HepG2 (cell line): ENCODE data around the gene GOLPH3. TPM values are rescaled to one million over a fixed set of nuclear protein-coding genes. Genes with fewer than 3 reads are reported as not detected.

ENCODE experiments used
- BCL6 ChIP-seq: IDR thresholded peaks from 2 replicates; pipeline ENCODE4 v1.6.1; 2016; ENCODE audit warnings: missing genetic modification reagents, missing compliant biosample characterization
- CREM ChIP-seq, 2 experiments: sonication (generic) in 1 of 2; formaldehyde crosslinking in 1 of 2; IDR thresholded peaks; 2 replicates each; pipeline versions ENCODE4 v1.4.0 to v1.6.1; 2016 to 2020; ENCODE audit warnings: antibody characterized with exemption in 1 of 2, mild to moderate bottlenecking in 1 of 2, missing genetic modification reagents in 1 of 2
- DNMT3B ChIP-seq: conservative IDR thresholded peaks from 2 replicates; pipeline ENCODE4 v1.6.1; 2016; ENCODE audit warnings: missing biosample characterization, control low read depth
- FOXJ3 ChIP-seq: sonication (generic); formaldehyde crosslinking; IDR thresholded peaks from 2 replicates; pipeline ENCODE4 v1.4.0; 2020; ENCODE audit warnings: missing genetic modification reagents, mild to moderate bottlenecking, borderline replicate concordance
- GATAD2A ChIP-seq: IDR thresholded peaks from 2 replicates; pipeline ENCODE4 v1.6.1; 2016
- HES4 ChIP-seq: sonication (generic); formaldehyde crosslinking; IDR thresholded peaks from 2 replicates; pipeline ENCODE4 v1.9.0; 2021; ENCODE audit warnings: mild to moderate bottlenecking, missing genetic modification reagents, borderline replicate concordance
- HIC2 ChIP-seq: sonication (generic); formaldehyde crosslinking; IDR thresholded peaks from 2 replicates; pipeline ENCODE4 v1.9.0; 2022; ENCODE audit warnings: low read depth, missing genetic modification reagents
- IKZF4 ChIP-seq: sonication (generic); formaldehyde crosslinking; IDR thresholded peaks from 2 replicates; pipeline ENCODE4 v1.5.1; 2020; ENCODE audit warnings: borderline replicate concordance, mild to moderate bottlenecking, low read depth, missing genetic modification reagents; ENCODE audit errors: not compliant biosample characterization
- ISL2 ChIP-seq: sonication (generic); formaldehyde crosslinking; IDR thresholded peaks from 2 replicates; pipeline ENCODE4 v1.5.0; 2020; ENCODE audit warnings: missing genetic modification reagents
- MYNN ChIP-seq: sonication (generic); formaldehyde crosslinking; IDR thresholded peaks from 2 replicates; pipeline ENCODE4 v1.4.0; 2020; ENCODE audit warnings: mild to moderate bottlenecking, low read depth, missing genetic modification reagents
- NCOA2 ChIP-seq: sonication (generic); formaldehyde crosslinking; IDR thresholded peaks from 2 replicates; pipeline ENCODE4 v1.8.0; 2022; ENCODE audit warnings: inconsistent platforms
- NR2F6 ChIP-seq, 2 experiments: IDR thresholded peaks; 2 replicates each; pipeline ENCODE4 v1.6.1; 2016; ENCODE audit warnings: antibody characterized with exemption in 1 of 2, mild to moderate bottlenecking in 1 of 2
- PRPF4 ChIP-seq: fragments of 200-400 bp; formaldehyde crosslinking; IDR thresholded peaks from 2 replicates; pipeline ENCODE4 v1.6.1; 2016; ENCODE audit warnings: low read length, low read depth; ENCODE audit not compliant: poor library complexity, severe bottlenecking
- RAD51 ChIP-seq: fragments of 450-650 bp; IDR thresholded peaks from 2 replicates; pipeline ENCODE4 v1.6.1; 2016; ENCODE audit warnings: borderline replicate concordance
- RARA ChIP-seq: IDR thresholded peaks from 2 replicates; pipeline ENCODE4 v1.6.1; 2016; ENCODE audit warnings: missing genetic modification reagents, missing compliant biosample characterization
- SAP130 ChIP-seq: IDR thresholded peaks from 2 replicates; pipeline ENCODE4 v1.6.1; 2016; ENCODE audit warnings: low read depth
- SOX5 ChIP-seq: IDR thresholded peaks from 2 replicates; pipeline ENCODE4 v1.6.1; 2016; ENCODE audit warnings: borderline replicate concordance
- SYNCRIP ChIP-seq: fragments of 200-400 bp; formaldehyde crosslinking; IDR thresholded peaks from 2 replicates; pipeline ENCODE4 v1.6.1; 2018; ENCODE audit warnings: mild to moderate bottlenecking, low read depth, low read length; ENCODE audit not compliant: insufficient read depth
- XRCC5 ChIP-seq: fragments of 200-400 bp; formaldehyde crosslinking; optimal IDR thresholded peaks from 2 replicates; pipeline ENCODE3; 2017; ENCODE audit warnings: mild to moderate bottlenecking, low read length
- YEATS2 ChIP-seq: sonication (generic); formaldehyde crosslinking; IDR thresholded peaks from 2 replicates; pipeline ENCODE4 v1.4.0; 2020; ENCODE audit warnings: missing genetic modification reagents, borderline replicate concordance
- ZBTB42 ChIP-seq: sonication (generic); formaldehyde crosslinking; IDR thresholded peaks from 2 replicates; pipeline ENCODE4 v1.5.0; 2020; ENCODE audit warnings: mild to moderate bottlenecking, missing genetic modification reagents
- ZGPAT ChIP-seq: IDR thresholded peaks from 2 replicates; pipeline ENCODE4 v1.6.1; 2016; ENCODE audit warnings: mild to moderate bottlenecking
- ZNF205 ChIP-seq: IDR thresholded peaks from 2 replicates; pipeline ENCODE4 v1.6.1; 2018; ENCODE audit warnings: missing biosample characterization, missing genetic modification reagents
- ZNF430 ChIP-seq: sonication (generic); formaldehyde crosslinking; IDR thresholded peaks from 2 replicates; pipeline ENCODE4 v1.9.0; 2021; ENCODE audit warnings: mild to moderate bottlenecking, missing genetic modification reagents
- ZNF766 ChIP-seq: sonication (generic); formaldehyde crosslinking; IDR thresholded peaks from 2 replicates; pipeline ENCODE4 v1.5.0; 2020; ENCODE audit warnings: missing genetic modification reagents, borderline replicate concordance
- polyA plus RNA-seq, 8 experiments: library from polyadenylated mRNA; depleted of rRNA in 3 of 8; stranded (reverse) in 7 of 8; unstranded in 1 of 8; fragments of >200 nt; fragmentation: Illumina TruSeq in 4 of 8; extraction: Trizol in 4 of 8; gene quantifications; 2 replicates each; pipeline versions ENCODE4 v1.2.1 to v1.2.3, GENCODE V29; 2011 to 2016; ENCODE audit warnings: low read depth in 4 of 8, missing spikeins in 1 of 8, mixed read lengths in 1 of 8; ENCODE audit not compliant: insufficient read depth in 1 of 8
- total RNA-seq, 5 experiments: library from RNA; depleted of rRNA; stranded (reverse); fragments of >200 nt; fragmentation: Illumina TruSeq; extraction: Trizol; gene quantifications; 2 replicates each; pipeline ENCODE4 v1.2.3, GENCODE V29; 2016; ENCODE audit warnings: low read depth in 1 of 5
- TF ChIP-seq, protein P1 (sequence below): sonication (generic); formaldehyde crosslinking; IDR thresholded peaks from 2 replicates; pipeline ENCODE4 v1.8.1; 2023; ENCODE audit warnings: mild to moderate bottlenecking, missing genetic modification reagents
- TF ChIP-seq, protein P2 (sequence below): sonication (generic); formaldehyde crosslinking; IDR thresholded peaks from 2 replicates; pipeline ENCODE4 v1.5.1; 2020; ENCODE audit warnings: mild to moderate bottlenecking, moderate library complexity, missing genetic modification reagents

Gene GOLPH3
- total and polyA plus RNA-seq, 2 of the 13 experiments (the other 11 are each of a cell fraction or from before 2014, with no cell fraction given): 59.5 to 84.5 TPM

DNA sequence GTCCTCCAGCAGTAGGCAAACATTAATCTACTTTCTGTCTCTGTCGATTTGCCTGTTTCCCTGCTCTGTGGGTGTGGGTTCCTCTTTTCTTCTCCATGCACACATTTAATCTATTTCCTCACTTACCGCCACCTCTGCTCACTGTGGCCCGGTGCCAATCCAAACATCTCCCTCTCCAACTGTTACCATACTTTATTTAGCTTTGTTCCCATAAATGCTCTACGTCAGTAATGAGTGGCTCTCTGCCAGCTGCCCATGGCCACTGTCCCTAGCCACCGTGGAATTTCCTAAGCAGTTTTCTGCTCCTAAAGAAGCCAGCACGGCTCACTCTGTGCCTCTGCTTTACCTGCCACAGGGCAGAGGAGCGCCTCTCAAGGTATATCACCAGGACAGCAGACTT lies 19.5 kb upstream of the GOLPH3 start (continued):
- TF ChIP-seq HES4 (CRISPR knock-in tag) (no peak), RARA (no peak), PRPF4 (no peak), ZNF205 (CRISPR knock-in tag) (0 out of 2 replicates have a peak, but pooled peaks have one; percentile 33), HIC2 (no peak), CREM (IDR thresholded peaks at IDR 0.05) (peak; percentile 28; the same call in 1 of the 2 replicates), CREM (CRISPR knock-in tag; IDR thresholded peaks at IDR 0.05) (no peak), BCL6 (CRISPR knock-in tag) (peak; percentile 49), ZBTB42 (no peak), ZGPAT (peak; percentile 47; the same call in 1 of the 2 replicates), MYNN (no peak), SYNCRIP (no peak), GATAD2A (CRISPR knock-in tag) (peak; percentile 80), YEATS2 (0 out of 2 replicates have a peak, but pooled peaks have one; percentile 11), SOX5 (peak; percentile 44; the same call in 1 of the 2 replicates), IKZF4 (CRISPR knock-in tag) (no peak), ZNF766 (CRISPR knock-in tag) (no peak), SAP130 (peak; percentile 42), NR2F6 (IDR thresholded peaks at IDR 0.05) (no peak), NR2F6 (CRISPR knock-in tag; IDR thresholded peaks at IDR 0.05) (peak; percentile 24; the same call in 1 of the 2 replicates), ISL2 (CRISPR knock-in tag) (0 out of 2 replicates have a peak, but pooled peaks have one; percentile 35), ZNF430 (peak; percentile 95), DNMT3B (CRISPR knock-in tag) (no peak), RAD51 (no peak), XRCC5 (peak; percentile 18), NCOA2 (CRISPR knock-in tag) (peak; percentile 61), FOXJ3 (0 out of 2 replicates have a peak, but pooled peaks have one; percentile 24)
- TF ChIP-seq, protein P1, sequence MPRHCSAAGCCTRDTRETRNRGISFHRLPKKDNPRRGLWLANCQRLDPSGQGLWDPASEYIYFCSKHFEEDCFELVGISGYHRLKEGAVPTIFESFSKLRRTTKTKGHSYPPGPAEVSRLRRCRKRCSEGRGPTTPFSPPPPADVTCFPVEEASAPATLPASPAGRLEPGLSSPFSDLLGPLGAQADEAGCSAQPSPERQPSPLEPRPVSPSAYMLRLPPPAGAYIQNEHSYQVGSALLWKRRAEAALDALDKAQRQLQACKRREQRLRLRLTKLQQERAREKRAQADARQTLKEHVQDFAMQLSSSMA (CRISPR knock-in tag): no peak
- TF ChIP-seq, protein P2, sequence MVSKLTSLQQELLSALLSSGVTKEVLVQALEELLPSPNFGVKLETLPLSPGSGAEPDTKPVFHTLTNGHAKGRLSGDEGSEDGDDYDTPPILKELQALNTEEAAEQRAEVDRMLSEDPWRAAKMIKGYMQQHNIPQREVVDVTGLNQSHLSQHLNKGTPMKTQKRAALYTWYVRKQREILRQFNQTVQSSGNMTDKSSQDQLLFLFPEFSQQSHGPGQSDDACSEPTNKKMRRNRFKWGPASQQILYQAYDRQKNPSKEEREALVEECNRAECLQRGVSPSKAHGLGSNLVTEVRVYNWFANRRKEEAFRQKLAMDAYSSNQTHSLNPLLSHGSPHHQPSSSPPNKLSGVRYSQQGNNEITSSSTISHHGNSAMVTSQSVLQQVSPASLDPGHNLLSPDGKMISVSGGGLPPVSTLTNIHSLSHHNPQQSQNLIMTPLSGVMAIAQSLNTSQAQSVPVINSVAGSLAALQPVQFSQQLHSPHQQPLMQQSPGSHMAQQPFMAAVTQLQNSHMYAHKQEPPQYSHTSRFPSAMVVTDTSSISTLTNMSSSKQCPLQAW (CRISPR knock-in tag): peak; percentile 39; the same call in 1 of the 2 replicates
